ENCODE data around the gene HIPK2. TPM values are rescaled to one million over a fixed set of nuclear protein-coding genes. Genes with fewer than 3 reads are reported as not detected.
"Not testable (repeated sequence)": the region's sequence is repeated elsewhere in the genome, so short reads cannot be mapped to it uniquely, and the experiment has no call there.

Gene HIPK2
- total RNA-seq, 2 donors from 2014 or later = 54.4 to 72.7 TPM

- Histone ChIP-seq H3K4me1 (replicated peaks) (no peaks in the 10 kb centered on the region), H3K27ac (no peak overlapping the region), H3K27me3 (replicated peaks; ENCODE audit: insufficient read depth) (no peaks in the 10 kb centered on the region), H3K36me3 (no peaks in the 10 kb centered on the region), H3K9me3 (no peaks in the 10 kb centered on the region), H3K4me3 (no peak overlapping the region)
- DNase-seq (ENCODE audit: low spot score) = no peak
- WGBS = 73% methylated on average over 18 of the region's 18 CpGs
- intact Hi-C loops (cut with DNase I) = no loop called here
- no peak for TF ChIP-seq POLR2AphosphoS5 (IDR thresholded peaks at IDR 0.05)
- TF ChIP-seq POLR2A (IDR thresholded peaks at IDR 0.05) = no peak
- no peak for TF ChIP-seq CTCF (IDR thresholded peaks at IDR 0.05)
These were observed 218.3 kb downstream of the HIPK2 start for GRCh38 chr7:139559364-139560105.

- Histone ChIP-seq H3K27ac (no peak overlapping the region), H3K36me3 (no peaks in the 10 kb centered on the region), H3K27me3 (replicated peaks; ENCODE audit: insufficient read depth) (no peaks in the 10 kb centered on the region), H3K4me1 (replicated peaks) (no peaks in the 10 kb centered on the region), H3K4me3 (no peak overlapping the region), H3K9me3 (no peaks in the 10 kb centered on the region)
- intact Hi-C loops (cut with DNase I) = no loop called here
- DNase-seq (ENCODE audit: low spot score) = no peak
- TF ChIP-seq POLR2AphosphoS5 (IDR thresholded peaks at IDR 0.05) = no peak
- no peak for TF ChIP-seq POLR2A (IDR thresholded peaks at IDR 0.05)
- no peak for TF ChIP-seq CTCF (IDR thresholded peaks at IDR 0.05)
- WGBS = 29% methylated on average over 8 of the region's 8 CpGs
These were observed 219.8 kb downstream of the HIPK2 start for GRCh38 chr7:139557857-139558581.

- H3K27ac ChIP-seq; H3K27me3 ChIP-seq (replicated peaks; ENCODE audit: insufficient read depth); H3K9me3 ChIP-seq; H3K36me3 ChIP-seq; H3K4me1 ChIP-seq (replicated peaks); H3K4me3 ChIP-seq; DNase-seq (ENCODE audit: low spot score); intact Hi-C loops (cut with DNase I): not testable (repeated sequence)
- WGBS = 90% methylated on average over 8 of the region's 8 CpGs
These were observed 223.7 kb downstream of the HIPK2 start for GRCh38 chr7:139553991-139554700.

- DNase-seq (ENCODE audit: low spot score) = no peak
- 88% methylated on average over 5 of the region's 5 CpGs for WGBS
- TF ChIP-seq POLR2AphosphoS5 (IDR thresholded peaks at IDR 0.05) (no peak), POLR2A (IDR thresholded peaks at IDR 0.05) (no peak), CTCF (IDR thresholded peaks at IDR 0.05) (no peak)
- no peaks in the 10 kb centered on the region for H3K9me3 ChIP-seq
- no peaks in the 10 kb centered on the region for H3K27me3 ChIP-seq (replicated peaks; ENCODE audit: insufficient read depth)
- H3K4me3 ChIP-seq = no peak overlapping the region
- H3K4me1 ChIP-seq (replicated peaks) = no peaks in the 10 kb centered on the region
- intact Hi-C loops (cut with DNase I) = no loop called here
- H3K27ac ChIP-seq = no peak overlapping the region
- no peaks in the 10 kb centered on the region for H3K36me3 ChIP-seq
These were observed 229.3 kb downstream of the HIPK2 start for GRCh38 chr7:139548302-139549028.

- Histone ChIP-seq H3K9me3 (no peaks in the 10 kb centered on the region), H3K27ac (no peak overlapping the region), H3K36me3 (no peaks in the 10 kb centered on the region), H3K4me1 (replicated peaks) (no peaks in the 10 kb centered on the region), H3K4me3 (no peak overlapping the region), H3K27me3 (replicated peaks; ENCODE audit: insufficient read depth) (peaks cover 2% of the 10 kb centered on the region)
- WGBS = 90% methylated on average over 11 of the region's 11 CpGs
- DNase-seq (ENCODE audit: low spot score) = no peak
- TF ChIP-seq POLR2AphosphoS5 (IDR thresholded peaks at IDR 0.05) (no peak), CTCF (IDR thresholded peaks at IDR 0.05) (no peak)
- intact Hi-C loops (cut with DNase I) = no loop called here
These were observed 233.2 kb downstream of the HIPK2 start for GRCh38 chr7:139544645-139545044.
